ENCODE results near the gene MRPS31.
"Not testable (repeated sequence)": the region's sequence is repeated elsewhere in the genome, so short reads cannot be mapped to it uniquely, and the experiment has no call there.

DNA sequence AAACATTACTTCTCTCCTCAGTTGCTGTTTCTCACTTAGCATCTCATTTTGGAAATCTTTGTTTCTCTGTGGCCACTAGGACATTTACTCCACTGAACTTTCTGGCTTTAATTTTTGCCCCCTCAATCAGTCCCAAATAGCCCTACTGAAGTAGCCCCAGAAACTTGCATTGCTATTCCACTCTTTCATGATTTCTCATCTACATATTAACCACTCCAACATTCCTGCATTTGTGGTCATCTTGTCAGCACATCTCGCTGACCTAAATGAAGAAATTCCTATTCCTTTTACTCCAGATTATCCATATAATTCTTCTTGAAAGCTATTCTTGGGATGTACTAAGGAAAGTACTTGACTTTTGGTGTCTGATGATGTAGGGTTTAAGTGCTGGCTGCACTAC is 56.6 kb downstream of the MRPS31 start:
- not testable (repeated sequence) for TF ChIP-seq CTCF (IDR thresholded peaks at IDR 0.05); EZH2 (IDR thresholded peaks at IDR 0.05; ENCODE audit: borderline replicate concordance, insufficient read depth, low read depth, low read length, poor library complexity, severe bottlenecking)

All from B cell (primary cell).